ENCODE data around the gene BLID.

GRCh38 chr11:122069707-122070360, 46.2 kb downstream of the BLID start:
- TF ChIP-seq REST (IDR thresholded peaks at IDR 0.05; ENCODE audit: unreplicated experiment): no peak
- TF ChIP-seq EZH2 (IDR thresholded peaks at IDR 0.05; ENCODE audit: low read depth, unreplicated experiment): no peak
- TF ChIP-seq, protein P1, sequence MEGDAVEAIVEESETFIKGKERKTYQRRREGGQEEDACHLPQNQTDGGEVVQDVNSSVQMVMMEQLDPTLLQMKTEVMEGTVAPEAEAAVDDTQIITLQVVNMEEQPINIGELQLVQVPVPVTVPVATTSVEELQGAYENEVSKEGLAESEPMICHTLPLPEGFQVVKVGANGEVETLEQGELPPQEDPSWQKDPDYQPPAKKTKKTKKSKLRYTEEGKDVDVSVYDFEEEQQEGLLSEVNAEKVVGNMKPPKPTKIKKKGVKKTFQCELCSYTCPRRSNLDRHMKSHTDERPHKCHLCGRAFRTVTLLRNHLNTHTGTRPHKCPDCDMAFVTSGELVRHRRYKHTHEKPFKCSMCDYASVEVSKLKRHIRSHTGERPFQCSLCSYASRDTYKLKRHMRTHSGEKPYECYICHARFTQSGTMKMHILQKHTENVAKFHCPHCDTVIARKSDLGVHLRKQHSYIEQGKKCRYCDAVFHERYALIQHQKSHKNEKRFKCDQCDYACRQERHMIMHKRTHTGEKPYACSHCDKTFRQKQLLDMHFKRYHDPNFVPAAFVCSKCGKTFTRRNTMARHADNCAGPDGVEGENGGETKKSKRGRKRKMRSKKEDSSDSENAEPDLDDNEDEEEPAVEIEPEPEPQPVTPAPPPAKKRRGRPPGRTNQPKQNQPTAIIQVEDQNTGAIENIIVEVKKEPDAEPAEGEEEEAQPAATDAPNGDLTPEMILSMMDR (conservative IDR thresholded peaks at IDR 0.05; ENCODE audit: low read depth in 2 of 2): no peak
- no peak for TF ChIP-seq POLR2AphosphoS5 (IDR thresholded peaks at IDR 0.05; ENCODE audit: low read depth)
- no peak for TF ChIP-seq EZH2phosphoT487 (IDR thresholded peaks at IDR 0.05; ENCODE audit: unreplicated experiment)
- no peak for TF ChIP-seq ZNF114 (CRISPR knock-in tag; IDR thresholded peaks at IDR 0.05)
- TF ChIP-seq CREB1 (CRISPR knock-in tag; IDR thresholded peaks at IDR 0.05; ENCODE audit: low read depth): no peak
- no peak for TF ChIP-seq JUNB (IDR thresholded peaks at IDR 0.05; ENCODE audit: unreplicated experiment)
- TF ChIP-seq, protein P2, sequence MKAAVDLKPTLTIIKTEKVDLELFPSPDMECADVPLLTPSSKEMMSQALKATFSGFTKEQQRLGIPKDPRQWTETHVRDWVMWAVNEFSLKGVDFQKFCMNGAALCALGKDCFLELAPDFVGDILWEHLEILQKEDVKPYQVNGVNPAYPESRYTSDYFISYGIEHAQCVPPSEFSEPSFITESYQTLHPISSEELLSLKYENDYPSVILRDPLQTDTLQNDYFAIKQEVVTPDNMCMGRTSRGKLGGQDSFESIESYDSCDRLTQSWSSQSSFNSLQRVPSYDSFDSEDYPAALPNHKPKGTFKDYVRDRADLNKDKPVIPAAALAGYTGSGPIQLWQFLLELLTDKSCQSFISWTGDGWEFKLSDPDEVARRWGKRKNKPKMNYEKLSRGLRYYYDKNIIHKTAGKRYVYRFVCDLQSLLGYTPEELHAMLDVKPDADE (IDR thresholded peaks at IDR 0.05): no peak
- TF ChIP-seq ZNF331 (CRISPR knock-in tag; IDR thresholded peaks at IDR 0.05; ENCODE audit: low read depth): no peak
- no peak for TF ChIP-seq ZNF462 (CRISPR knock-in tag; IDR thresholded peaks at IDR 0.05)
- TF ChIP-seq STAT1 (IDR thresholded peaks at IDR 0.05; ENCODE audit: unreplicated experiment): no peak

Data from GM23338 (cell line).